NOMO-1 treated with dmso at 0.1 percent for 144 hours (cell line): ENCODE measurements around the gene BLVRB.
"Not testable (repeated sequence)": the region's sequence is repeated elsewhere in the genome, so short reads cannot be mapped to it uniquely, and the experiment has no call there.

Experiments used
- DNase-seq: peaks from one replicate; lab custom pipeline; 2025; ENCODE audit not compliant: unreplicated experiment; lab: John Stamatoyannopoulos, UW

The BLVRB gene

DNA sequence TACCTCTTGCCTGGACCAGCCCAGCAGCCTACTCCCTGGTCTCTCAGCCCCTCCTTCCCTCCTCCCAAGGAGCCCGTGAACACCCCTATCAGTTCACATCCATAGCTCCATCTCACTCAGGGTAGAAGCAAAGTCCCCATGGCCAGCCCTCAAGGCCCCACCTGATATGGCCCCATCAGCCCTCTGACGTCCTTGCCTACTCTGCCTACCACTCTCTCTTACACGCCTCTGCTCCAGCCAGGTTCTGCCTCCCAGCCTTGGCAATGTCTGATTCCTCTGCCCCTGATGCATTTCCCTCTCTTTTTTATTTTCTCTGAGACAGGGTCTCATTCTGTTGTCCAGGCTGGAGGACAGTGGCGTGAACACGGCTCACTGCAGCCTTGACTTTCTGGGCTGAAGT is 13.5 kb downstream of the BLVRB start:
- DNase-seq = no peak

DNA sequence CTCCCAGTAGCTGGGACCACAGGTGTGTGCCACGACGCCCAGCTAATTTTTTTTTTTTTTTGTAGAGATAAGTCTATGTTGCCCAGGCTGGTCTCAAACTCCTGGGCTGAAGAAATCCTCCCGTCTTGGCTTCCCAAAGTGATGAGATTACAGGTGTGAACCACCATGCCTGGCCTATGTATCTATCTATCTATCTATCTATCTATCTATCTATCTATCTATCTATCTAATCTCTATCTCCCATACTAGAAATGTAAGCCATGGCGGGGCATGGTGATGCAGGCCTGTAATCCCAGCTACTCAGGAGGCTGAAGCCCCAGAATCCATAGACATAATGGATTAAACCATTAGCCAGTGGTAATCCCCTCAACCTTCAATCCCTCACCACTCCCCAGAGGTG is 14.9 kb downstream of the BLVRB start:
- DNase-seq = no peak

DNA sequence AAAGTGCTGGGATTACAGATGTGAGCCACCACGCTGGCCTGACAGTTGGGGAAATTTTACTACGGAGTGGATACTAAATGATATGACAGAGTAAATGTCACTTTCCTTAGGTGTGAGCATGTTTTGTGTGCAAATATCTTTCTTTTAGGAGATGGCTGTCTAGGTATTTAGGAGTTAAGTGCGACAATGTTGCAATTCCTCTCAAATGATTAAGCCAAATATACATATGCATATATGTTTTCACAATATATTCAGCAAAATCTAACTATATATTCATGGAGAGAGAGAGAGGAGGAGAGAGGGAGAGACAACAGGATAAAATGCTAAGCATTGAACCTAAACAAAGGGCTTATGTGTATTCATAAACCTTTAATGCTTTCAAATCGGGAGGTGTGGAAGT is 16.0 kb downstream of the BLVRB start:
- no peak for DNase-seq

DNA sequence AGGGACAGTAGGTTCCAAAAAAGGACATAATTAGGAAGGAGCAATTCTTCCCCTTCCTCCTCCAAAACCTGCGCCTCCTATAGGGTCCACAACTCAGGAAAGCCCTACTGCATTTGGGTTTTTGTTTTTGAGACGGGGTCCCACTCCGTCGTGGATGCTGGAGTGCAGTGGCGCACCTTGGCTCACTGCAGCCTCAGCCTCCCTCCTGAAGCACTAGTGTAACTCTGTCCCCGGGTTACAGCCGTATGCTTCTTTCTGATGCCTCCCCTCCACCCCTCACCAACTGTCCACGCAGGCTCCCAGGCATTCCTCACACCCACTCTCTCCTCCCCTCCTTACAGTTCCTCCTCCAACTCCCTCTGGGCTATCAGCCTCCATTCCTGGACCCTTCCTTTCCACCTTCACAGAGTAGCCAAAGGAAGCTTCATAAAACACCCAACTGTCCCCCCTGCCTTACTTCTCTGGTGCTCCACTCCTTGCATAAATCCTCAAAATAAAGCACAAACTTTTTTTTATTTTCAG is 19.2 kb downstream of the BLVRB start:
- DNase-seq = no peak

DNA sequence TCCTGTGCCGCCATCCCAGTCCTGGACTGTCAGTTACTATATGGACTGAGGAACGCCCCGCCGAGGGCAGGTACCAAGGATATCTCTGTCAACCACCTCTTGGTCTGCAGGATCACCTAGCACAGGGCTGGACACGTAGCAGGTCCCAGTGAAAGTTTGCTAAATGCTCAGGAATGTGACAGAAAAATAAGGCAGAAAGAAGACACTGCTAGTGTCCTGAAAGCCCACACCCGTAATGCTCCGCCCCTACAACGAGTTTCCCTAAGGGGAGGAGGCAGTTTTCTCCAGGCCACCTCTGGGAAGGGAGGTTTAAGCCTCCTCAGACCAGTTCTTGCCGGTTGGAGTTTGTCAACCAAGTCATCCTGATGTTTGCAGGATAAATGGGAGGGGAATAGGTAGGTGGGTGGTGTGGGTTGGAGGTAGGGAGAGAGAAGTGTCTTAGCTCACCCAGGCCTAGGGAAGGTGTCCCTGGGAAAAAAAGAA is 19.7 kb downstream of the BLVRB start:
- no peak for DNase-seq

DNA sequence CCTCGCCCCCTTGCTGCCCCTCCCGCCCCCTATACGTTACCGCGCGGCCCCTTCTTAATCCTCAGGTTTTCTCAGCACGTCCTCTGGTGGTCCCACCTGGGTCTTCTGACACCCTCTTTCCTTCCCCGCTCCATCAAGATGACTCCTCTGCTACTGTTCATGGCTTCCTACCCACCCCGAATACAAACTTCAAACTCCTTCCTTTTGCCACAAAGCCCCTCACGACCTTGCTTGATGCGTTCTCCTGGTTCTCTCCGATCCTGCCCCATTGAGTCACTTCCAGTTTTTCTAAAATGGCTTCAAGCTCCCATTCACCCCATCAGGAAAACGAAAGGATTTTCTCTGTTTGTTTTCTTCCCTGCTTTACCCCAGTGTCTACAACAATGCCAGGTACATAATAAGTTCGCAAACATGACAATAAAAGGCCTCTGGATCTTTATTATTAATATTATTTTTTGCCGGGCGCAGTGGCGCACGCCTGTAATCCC is 20.7 kb downstream of the BLVRB start:
- no peak for DNase-seq

DNA sequence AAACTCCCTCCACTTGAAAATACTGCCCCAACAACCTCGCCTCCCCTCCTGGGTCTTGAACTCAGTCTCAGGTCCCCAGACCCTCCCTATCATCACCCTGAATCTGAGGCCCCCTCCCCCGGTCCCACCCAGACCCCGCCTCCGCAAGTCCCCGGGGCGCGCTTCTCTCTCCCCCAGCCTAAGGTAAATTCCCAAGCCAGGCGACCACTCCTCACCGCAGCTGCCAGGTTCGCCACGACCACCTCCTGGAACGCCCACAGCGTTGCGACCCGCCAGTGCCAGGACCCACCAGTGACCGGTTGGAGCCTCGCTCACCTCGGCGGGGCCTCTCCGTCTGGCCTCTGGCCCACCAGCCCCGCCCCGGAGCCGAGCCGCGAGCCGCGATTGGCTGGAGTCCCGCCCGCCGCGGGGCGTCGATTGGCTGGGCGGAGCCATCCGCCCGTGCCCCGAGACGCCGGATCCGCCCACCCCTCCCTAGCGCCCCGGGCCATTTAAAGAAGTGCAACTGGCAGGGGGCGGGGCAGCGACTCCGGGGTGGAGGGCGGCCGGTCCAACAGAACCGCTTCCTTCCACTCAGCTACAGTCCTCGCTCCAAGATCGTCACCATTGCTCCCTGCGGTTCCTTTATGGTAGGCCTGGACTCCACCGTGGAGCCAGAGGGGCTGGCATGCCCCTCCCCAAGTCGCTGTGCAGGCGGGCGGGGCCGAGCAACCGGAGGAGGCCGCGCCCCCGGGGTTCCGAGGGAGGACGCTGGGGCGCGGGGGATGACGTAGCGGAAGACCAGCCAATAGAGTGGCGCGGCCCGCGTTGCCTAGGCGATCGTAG is 21.3 kb downstream of the BLVRB start, which contains the start of gene SERTAD3:
SERTAD3 (minus strand) TSS at position 336 of the 825 bp plus-strand sequence. CDS start 2,255 bp downstream, outside the sequence.
- peak; percentile 93 for DNase-seq

DNA sequence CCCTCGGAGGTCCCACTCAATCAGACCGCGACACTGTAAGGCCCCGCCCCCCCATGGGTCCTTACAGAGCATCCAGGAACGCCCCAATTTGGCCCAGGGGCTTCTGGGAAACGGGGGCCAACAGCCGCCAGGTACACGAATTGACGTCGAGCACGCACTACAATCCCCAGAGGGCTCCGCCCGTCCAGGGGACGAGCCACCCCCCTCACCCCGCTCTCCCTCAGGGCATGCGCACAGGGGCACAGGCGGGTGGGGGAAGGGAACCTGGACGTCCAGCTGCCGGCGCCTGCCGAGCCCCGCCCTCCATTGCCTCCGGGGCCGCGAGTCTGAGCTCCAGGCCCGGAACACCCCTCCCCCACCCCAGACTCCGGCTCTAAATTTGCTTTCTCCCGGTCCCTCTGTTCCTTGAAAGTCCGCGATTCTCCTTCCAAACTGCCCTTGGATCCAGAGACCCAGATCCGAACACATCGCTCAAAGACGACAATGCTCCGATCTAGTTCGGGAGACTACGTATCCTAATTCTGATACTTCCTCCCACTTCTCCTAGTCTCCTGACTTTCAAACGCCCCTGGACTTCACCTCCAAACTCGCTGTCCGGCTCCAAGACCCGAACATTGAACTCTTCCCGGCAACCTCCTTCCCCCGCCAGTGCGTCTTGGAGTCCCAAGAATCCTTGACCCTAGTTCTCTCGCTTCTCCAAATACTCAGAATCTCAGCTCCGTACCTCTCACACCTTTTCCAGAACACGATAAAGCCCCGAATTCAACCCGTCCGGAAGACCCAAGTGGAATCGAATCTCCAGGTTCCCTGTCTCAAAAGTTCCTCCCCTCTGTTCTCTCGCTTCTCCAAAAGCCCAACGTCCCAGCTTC is 22.2 kb downstream of the BLVRB start:
- DNase-seq = peak; percentile 99

DNA sequence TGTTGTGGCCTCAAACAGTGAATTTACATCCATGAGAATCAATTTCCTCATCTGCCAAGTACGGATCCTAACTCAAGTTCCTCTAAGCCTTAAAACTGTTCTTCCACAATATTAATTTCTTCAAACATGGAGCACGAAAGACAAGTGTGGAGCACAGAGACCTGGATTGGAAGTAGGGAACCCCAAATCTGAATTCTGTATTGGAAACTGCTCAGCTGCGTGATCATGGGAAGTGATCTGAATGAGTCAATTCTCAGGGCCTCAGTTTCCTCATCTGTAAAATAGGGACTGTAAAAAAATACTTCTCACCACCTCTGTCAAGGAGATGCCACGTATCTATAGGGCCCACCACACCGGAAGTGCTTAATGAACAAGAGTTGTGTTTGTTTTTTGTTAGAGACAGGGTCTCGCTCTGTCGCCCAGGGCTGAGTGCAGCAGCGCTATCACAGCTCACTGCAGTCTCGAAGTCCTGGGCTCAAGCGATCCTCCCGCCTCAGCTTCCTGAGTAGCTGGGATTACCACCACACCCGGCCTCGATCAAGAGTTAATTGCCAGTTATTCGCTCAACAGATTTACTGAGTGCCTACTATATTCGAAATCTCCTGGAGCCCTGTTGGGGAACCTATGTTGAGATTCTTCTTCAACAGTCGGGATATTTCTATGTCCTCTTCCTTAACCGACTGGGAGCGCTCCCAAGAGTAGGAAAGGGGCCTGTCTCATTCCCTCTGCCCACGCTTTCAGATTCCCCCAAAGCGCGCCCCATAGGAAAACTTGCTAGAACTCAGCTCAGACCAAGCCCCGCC is 23.0 kb downstream of the BLVRB start:
- DNase-seq = no peak

DNA sequence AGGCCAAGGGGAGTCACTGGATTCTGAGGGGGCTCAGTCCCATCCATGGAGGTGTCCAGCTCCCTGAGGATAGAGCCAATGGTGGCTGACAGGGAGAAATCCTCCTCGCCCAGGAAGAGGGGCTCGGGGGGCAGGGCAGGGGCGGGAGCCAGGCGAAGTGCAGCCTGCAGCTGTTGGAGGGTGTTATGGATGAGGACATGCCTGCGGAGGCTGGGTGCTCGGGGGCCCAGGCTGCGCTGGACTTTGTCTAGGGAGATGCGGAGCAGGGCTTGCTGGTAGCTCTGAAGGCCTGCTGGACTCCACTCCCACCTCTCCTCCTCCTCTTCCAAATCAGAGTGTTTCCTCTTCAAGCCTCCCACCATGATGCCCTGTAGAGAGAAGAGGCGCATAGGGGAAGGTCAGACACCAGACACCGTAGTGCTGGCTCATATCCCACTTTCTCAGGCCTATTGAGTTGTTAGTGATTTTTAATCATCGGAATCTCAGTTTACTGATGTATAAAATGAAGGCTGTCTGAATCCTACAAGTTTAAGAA is 23.8 kb downstream of the BLVRB start:
- DNase-seq = no peak

DNA sequence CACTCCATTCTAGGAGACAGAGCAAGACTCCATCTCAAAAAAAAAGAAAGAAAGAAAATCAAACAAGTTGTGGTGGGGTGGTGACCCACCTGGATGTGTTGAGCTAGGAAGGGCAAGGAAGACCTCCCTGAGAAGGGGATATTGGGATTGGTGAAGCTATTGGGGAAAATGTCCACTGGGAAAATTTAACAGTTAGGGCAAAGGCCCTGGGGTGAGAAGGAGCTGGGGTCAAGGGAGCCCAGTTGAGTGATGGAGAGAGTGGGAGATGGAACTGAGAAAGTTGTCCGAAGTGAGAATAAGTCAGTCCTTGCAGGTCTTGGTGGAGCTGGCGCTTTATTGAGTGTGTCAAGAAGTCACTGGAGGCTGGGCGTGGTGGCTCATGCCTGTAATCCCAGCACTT is 27.3 kb downstream of the BLVRB start:
- no peak for DNase-seq

DNA sequence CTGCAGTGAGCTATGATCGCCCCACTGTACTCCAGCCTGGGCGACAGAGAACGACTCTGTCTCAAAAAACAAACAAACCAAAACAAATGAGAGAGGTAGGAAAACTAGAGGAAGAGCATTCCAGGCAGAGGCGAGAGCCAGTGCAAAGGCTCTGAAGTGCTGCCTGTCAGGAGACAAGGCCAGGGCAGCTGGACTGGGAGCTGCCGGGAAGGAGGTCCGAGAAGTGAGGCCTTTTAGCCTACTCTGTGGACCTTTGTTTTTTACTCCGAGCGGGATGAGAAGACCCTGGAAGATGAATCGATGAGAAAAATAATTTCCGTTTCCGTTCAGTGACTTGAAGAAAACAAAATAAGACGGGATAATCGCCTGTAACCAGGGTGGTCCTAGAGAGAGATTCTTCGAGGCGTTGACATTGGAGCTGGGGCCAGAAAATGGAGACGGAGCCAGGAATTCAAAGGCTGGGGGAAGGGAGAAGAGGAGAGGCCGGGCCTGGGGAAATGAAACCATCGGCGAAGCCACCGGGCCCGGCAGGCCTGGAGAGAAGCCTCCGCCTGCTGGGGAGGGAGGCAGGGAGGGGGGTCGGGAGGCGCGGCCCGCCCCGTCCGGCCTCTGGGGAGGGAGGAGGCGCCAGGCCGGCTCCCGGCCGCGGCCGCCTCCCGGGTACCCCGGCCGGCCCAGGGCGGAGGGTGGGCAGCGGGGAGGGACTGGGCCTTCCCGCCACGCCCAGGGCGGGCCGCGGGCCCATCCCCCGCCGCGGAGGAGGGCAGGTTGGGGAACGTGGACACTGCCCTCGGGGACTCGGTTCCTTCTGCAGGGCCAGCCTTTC is 31.9 kb downstream of the BLVRB start:
- DNase-seq = peak; percentile 88

DNA sequence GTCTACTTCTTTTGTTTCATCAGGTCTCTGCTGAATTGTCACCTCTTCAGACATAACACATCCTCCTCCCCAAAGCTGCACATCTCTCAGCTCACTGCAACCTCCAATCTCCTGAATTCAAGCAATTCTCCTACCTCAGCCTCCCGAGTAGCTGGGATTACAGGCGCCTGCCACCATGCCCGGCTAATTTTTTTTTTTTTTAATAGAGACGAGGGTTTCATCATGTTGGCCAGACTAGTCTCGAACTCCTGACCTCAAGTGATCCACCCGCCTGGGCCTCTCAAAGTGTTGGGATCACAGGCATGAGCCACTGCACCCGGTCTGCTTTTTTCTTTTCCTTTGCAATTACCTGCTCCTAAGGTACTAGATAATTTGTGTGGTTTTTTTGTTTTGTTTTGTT is 32.8 kb downstream of the BLVRB start:
- DNase-seq = not testable (repeated sequence)

DNA sequence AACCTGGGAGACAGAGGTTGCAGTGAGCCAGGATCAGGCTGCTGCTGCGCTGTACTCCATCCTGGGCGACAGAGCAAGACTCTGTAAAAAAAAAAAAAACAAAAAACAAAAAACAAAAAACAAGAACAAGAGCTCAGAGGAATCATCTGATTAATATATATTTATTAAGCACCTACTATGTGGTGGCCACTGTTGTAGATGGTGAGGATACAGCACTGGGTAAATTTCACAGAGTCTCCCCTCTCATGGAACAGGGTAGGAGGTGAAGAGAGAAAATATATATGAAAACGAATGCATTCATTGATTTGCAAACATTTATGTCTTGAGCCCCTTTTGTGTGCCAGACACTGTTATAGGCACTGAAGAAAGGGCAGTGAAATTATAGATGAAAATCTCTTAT is 33.8 kb downstream of the BLVRB start:
- DNase-seq = no peak

DNA sequence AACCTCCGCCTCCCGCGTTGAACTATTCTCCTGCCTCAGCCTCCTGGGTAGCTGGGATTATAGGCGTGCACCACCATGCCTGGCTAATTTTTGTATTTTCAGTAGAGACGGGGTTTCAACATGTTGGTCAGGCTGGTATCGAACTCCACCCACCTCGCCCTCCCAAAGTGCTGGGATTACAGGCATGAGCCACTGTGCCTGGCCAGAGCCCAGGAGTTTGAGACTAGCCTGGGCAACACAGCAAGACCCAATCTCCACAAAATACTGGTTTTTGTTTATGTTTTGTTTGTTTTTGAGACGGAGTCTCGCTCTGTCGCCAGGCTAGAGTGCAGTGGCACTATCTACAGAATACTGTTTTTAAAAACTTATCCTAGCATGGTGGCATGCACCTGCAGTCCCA is 35.3 kb downstream of the BLVRB start:
- not testable (repeated sequence) for DNase-seq

DNA sequence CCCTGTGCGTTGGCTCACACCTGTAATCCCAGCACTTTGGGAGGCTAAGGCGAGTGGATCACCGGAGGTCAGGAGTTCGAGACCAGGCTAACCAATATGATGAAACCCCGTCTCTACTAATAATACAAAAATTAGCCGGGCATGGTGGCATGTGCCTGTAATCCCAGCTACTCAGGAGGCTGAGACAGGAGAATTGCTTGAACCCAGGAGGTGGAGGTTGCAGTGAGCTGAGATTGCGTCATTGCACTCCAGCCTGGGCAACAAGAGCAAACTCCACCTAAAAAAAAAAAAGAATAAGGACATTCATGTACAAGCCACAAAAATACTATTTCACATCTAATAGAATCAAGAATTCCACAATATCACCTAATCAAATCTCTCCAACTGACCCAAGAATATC is 37.3 kb downstream of the BLVRB start:
- DNase-seq = not testable (repeated sequence)

DNA sequence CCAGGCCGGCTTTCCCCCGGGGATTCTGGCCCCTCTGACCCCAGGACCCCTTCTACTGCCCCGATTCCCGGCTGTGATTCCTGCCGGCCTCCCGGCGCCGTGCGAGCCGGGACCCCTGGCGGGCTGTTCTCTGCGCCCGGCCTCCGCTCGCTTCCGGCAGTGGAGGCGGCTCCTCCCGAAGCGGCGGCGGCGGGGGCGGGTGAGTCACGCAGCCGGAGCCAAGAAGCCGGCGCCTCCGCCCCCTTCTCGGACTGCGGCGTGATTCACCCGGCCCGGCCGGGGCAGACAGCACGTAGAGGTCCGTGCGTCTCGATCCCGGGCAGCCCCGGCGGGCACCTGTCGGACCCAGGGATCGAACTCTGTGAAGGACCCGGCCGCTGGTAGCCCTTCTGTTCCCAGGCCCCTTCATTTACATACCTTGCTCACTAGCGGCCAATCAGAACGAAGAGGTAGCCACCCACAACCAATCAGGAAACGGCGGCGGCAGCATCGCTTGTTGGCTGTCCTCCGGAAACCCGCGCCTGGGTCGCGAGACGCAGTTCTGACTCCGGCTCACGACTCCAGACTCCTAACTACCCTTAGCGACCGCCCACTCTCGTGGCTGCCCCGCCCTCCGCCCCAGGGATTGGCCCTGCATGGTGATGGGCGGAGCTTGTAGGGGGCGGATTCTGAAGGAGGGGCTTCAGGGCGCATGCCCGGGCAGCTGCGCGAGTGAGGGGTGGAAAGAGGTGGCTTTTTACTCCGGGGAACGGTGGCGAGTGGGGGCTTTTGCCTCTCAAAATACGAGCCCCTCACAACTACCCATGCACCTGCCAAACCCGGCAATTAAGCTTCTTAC is 39.9 kb downstream of the BLVRB start, which contains the start of gene SERTAD1:
SERTAD1 (minus strand) TSS at position 543 of the 838 bp plus-strand sequence. CDS start 2,446 bp downstream, outside the sequence.
- DNase-seq = peak; percentile 99

DNA sequence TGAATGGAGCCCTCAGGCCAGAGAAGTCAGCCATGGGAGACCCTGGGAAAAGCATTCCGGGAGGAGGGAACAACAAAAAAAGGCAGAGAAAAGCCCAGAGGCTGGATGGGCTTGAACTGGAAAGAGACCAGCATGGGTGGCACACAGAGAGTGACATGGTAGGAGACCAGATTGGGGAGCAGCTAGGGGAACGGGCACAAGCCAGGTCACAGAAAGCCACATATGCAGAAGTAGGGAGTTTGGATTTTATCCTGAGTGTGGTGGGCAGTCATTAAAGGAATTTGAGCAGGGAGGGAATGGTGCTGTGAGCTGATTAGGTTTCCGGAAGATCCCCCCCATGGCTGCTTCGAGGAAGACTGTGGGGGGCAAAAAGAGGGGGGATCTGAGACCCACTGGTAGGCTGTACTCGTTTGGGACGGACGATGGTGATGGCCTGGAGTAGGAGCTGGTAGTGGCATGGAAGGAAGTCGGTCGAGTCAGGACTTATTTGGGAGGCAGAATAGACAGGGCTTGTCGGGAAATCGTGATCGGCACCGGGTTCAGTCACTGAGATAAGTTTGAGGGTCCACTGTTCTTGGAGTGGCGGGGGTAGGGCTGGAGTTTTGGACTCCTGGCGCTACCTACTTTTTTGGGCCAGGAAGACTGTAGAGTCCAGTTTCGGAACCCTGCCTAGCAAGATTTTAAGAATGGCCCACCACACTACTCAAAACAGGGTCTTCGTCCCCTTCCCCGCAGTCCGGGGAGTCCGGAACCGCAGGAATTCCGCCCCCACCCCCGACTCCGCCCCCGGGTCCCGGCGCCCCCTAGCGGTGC is 40.7 kb downstream of the BLVRB start:
- peak; percentile 9 for DNase-seq
